Astrocyte of the spinal cord (primary cell): ENCODE measurements around the gene NCOA1.
"Not testable (repeated sequence)": the region's sequence is repeated elsewhere in the genome, so short reads cannot be mapped to it uniquely, and the experiment has no call there.

Experiments used
- DNase-seq: peaks from one replicate; pipeline ENCODE4 v3.0.0; 2011; ENCODE audit warnings: low read depth, low spot score
- H3K4me3 ChIP-seq: 2 replicates; pipeline ENCODE4 v1.5.1; 2011; ENCODE audit warnings: low read depth, mild to moderate bottlenecking, low read length, moderate library complexity
- in situ Hi-C: cut with HindIII; loops from 2 replicates; pipeline ENCODE4 v1.10.0; 2017; ENCODE audit warnings: low sequenced_read_pairs
- TF ChIP-seq, protein P1 (sequence below): IDR thresholded peaks from 2 replicates; pipeline ENCODE4 v1.5.1; 2012; ENCODE audit warnings: low read depth, mild to moderate bottlenecking, low read length, inconsistent platforms

The NCOA1 gene

DNA sequence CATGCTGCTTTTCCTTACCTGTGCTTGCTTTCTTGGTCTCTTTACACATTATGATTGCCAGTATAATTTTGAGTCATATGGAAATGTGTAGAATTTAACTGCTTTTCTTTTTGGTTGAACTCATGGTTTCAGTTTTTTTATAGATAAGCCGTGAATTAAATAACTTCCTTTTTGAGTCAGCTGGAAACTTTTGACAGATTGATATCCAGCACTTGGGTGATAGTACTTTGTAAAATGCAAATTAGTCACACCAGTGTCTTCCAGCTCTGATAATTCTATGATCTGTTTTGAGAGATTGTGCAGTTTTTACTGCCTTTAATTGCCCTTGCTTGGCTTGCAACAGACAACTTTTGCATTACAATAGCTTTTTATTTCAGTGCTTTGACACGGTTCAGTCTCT lies 86.4 kb downstream of the NCOA1 start:
- TF ChIP-seq, protein P1, sequence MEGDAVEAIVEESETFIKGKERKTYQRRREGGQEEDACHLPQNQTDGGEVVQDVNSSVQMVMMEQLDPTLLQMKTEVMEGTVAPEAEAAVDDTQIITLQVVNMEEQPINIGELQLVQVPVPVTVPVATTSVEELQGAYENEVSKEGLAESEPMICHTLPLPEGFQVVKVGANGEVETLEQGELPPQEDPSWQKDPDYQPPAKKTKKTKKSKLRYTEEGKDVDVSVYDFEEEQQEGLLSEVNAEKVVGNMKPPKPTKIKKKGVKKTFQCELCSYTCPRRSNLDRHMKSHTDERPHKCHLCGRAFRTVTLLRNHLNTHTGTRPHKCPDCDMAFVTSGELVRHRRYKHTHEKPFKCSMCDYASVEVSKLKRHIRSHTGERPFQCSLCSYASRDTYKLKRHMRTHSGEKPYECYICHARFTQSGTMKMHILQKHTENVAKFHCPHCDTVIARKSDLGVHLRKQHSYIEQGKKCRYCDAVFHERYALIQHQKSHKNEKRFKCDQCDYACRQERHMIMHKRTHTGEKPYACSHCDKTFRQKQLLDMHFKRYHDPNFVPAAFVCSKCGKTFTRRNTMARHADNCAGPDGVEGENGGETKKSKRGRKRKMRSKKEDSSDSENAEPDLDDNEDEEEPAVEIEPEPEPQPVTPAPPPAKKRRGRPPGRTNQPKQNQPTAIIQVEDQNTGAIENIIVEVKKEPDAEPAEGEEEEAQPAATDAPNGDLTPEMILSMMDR, result no peak
- no peak for DNase-seq
- H3K4me3 ChIP-seq, result no peak overlapping the region
- in situ Hi-C loops, result no loop called here

DNA sequence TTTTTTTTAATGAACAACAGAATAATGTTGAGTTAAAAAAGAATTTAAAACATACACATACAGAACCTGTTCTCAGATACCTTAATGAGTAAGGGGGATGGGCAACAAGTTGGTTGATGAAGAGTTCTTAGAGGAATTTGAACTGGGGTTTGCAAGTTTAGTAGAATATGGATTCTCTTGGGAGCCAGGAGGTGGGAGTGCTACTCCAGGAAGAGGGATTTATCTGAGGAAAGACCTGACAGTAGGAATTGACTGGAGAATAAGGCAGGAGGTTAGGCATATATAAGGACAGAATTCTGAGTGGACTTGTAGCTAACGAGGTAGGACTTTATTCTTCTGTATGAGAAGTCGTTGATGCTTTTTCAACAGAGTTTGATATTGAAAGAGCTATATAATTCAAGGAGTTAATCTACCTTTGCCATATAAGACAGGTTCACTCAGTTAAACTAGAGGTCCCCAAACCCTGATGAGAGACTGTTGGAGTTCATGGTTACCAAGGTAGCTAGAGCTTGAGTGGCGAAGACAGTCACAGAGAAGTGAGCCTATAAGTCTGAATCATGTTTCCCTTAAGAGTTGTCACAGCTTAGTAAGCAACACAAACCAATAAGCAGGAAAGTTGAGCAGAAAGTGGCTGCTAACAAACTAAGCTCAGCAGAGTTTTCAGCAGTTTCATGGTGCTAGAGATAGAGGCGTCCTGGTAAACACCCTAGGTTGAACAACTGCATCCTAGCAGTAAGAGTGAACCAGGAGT lies 88.2 kb downstream of the NCOA1 start:
- DNase-seq, result no peak
- no peak overlapping the region for H3K4me3 ChIP-seq
- TF ChIP-seq, protein P1, result no peak
- in situ Hi-C loops, result no loop called here

DNA sequence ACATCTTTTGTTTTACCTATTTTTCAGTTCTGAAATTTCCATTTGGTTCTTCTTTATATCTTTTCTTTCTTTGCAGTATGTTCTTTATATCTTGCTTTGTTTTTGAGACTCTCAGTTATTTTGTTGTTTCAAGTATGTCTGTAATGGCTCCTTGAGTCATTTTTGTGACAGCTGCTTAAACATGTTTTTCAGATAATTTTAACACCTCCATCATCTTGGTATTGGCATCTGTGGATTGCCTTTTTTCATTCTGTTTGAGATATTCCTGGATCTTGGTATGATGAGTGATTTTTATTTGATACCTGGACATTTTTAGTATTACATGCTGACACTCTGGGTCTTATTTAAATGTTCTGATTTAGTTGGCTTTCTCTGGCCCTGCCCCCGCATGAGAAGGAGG lies 89.5 kb downstream of the NCOA1 start:
- in situ Hi-C loops, result no loop called here
- no peak overlapping the region for H3K4me3 ChIP-seq
- TF ChIP-seq, protein P1, result no peak
- no peak for DNase-seq

DNA sequence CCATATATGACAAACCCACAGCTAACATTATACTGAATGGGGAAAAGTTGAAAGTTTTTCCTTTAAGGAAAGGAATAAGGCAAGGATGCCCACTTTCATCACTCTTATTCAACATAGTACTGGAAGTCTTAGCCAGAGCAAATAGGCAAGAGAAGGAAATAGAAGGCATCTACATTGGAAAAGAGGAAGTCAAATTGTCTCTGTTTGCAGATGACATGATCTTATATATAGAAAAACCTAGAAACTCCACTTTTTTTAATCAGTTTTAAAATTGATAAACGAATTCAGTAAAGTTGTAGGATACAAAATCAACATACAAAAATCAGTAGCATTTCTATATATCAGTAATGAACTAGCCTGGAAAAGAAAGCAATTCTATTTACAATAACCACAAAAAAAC lies 90.9 kb downstream of the NCOA1 start:
- not testable (repeated sequence) for H3K4me3 ChIP-seq

DNA sequence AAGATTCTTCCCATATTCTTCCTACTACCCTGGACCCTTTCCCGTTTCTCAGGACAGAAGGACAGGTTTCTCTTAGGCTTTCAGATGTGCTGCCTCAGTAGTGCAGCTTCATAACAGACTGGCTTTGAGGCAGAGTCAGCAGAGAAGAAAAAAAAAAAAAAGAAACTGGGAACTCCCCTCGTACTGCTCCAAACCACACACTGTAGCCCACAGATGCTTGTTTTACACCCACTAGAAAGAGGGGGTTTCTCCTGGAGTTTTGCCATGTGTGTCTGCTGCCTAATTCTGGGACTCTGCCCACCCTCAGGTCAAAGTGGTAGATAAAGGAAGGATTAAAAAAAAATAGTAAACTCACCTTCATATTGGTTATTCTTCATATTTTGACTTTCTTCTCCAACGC lies 95.9 kb downstream of the NCOA1 start:
- no peak for DNase-seq
- TF ChIP-seq, protein P1, result no peak
- in situ Hi-C loops, result no loop called here
- H3K4me3 ChIP-seq, result no peak overlapping the region

More for the DNA sequence above, 90.9 kb downstream of the NCOA1 start:
- in situ Hi-C loops, DNase-seq: not testable (repeated sequence)

DNA sequence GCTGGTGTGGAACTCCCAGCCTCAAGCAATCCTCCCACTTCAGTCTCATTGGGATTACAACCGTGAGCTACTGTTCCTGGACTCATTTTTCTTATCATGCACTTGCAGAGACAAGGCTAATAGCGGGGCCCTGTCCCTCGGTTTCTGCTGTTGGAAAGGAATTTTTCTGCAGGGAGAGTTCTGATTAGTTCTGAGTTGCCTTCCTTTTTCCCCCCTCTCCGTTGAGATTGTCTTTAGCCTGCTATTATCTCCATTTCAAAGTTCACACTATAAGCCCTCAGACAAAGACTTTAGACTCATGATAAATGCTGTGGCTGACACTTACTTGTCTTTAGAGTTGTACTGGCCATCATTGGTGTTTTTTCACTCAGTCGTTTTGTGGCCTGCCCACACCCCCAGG lies 97.2 kb downstream of the NCOA1 start:
- no peak overlapping the region for H3K4me3 ChIP-seq

More for the DNA sequence above, 97.2 kb downstream of the NCOA1 start:
- in situ Hi-C loops, result no loop called here
- TF ChIP-seq, protein P1, result no peak
- no peak for DNase-seq
